ENCODE results near the gene ADCY9.
"Not testable (repeated sequence)": the region's sequence is repeated elsewhere in the genome, so short reads cannot be mapped to it uniquely, and the experiment has no call there.

The ADCY9 gene

DNA sequence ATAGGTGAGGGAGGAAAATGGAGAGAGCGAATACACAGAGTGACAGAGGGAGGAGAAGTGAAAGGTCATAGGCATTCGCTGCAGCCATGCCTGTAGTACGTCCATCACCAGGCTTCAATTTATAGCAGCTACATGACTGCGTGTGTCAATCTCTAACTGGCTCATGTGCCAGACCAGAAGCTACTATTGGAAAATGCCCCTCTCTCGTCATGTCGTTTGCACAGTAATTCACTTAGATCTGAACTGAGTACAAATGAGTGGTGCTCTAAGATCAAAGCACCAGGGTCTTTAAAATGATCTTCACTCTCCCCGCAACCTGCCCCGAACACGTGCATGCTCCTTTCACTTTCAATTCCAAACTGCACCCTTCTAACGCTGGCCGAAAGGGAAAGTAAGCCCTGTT lies 51.3 kb downstream of the ADCY9 start:
- peak; percentile 61 for DNase-seq

DNA sequence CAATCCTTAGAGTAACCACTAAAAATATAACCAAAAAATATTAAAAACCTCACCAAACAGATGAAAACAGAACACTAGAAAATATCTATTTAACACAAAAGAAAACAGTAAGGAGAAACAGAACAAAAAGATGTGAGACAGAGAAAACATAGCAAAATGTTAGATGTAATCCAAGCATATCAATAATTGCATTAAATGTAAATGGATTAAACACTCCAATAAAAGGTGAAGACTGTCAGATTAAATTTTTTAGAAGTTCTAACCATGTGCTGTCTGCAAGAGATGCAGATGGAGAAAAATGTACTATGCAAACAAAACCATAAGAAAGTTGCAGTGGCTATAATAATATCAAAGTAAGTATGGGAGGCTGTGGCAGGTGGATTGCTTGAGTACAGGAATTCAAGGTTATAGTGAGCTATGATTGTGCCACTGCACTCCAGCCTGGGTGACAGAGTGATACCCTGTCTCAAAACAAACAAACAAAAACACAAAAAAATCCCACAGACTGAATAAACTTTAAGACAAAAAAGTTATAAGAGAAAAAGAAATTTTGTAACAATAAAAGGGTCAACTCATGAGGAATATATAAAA lies 53.9 kb downstream of the ADCY9 start:
- DNase-seq = no peak

DNA sequence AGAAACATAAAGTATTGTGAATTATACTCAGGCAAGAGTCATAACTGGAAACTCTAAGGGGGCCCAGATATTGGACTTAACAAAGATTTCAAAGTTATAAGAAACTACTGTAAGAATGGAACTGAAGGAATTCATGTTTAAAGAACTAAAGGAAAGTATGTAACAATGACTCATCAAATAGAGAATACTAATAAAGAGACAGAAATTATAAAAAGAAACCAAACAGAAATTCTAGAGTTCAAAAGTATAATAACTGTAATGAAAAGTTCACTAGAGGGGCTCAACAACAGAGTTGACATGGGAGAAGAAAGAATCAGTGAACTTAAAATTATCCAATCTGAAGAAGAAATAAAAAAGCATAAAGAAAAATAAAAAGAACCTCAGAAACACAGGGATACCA lies 55.4 kb downstream of the ADCY9 start:
- DNase-seq = no peak

DNA sequence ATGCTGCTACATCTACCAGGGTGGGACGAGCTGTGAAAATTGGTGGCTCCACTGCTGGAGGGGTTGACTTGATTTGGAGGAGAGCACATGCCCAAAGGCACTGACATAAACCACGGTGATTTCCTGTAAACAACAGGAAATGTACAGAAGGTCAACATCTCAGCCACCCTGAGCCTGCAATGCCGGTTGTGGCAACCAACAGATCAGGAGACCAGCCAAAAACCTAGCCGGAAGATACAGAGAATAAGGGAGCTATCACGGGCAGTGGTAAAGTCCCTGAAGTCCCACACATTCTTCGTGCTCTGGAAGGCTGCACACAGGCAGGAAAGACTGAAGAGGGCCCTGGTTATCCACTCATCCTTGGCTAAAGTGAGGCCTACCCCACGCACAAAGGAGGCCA lies 56.2 kb downstream of the ADCY9 start:
- peak; percentile 54 for DNase-seq

DNA sequence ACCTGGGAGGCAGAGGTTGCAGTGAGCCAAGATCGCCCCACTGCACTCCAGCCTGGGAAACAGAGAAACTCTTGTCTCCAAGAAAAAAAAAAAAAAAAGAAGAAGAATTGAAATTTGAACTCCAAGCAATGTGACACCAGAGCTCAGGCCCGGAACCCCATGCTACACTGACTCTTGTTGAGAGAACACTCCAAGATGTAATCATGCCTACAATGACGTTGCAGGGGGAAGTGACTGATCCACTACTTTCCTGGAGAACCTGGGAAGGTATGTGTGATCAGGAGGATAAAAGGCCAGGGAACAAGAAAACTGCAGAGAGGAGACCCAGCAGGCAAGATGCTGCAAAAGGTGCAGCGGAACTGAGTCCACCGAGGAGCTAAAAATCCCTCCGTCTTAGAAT lies 57.9 kb downstream of the ADCY9 start:
- DNase-seq = no peak

DNA sequence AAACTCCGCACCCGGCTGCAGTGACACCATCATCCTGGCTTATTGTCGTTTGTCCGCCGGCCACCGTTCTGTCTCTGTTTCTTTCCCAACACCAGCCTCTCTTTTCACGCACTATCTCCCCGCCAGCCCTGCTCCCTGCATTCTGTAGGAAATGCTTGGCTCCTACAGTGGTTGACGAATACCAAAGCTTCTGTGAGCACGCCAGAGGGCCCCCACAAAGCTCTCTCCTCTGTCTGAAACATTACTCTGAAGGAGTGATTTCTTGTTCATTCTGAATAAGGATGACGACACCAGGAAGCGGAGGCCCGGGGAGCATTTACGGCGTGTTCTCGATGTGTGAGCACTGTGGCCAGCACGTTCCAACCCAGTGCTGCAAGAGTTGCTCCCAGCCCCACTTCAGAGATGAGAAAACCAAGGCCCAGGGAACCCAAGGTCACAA lies 58.8 kb downstream of the ADCY9 start:
- peak; percentile 33 for DNase-seq

DNA sequence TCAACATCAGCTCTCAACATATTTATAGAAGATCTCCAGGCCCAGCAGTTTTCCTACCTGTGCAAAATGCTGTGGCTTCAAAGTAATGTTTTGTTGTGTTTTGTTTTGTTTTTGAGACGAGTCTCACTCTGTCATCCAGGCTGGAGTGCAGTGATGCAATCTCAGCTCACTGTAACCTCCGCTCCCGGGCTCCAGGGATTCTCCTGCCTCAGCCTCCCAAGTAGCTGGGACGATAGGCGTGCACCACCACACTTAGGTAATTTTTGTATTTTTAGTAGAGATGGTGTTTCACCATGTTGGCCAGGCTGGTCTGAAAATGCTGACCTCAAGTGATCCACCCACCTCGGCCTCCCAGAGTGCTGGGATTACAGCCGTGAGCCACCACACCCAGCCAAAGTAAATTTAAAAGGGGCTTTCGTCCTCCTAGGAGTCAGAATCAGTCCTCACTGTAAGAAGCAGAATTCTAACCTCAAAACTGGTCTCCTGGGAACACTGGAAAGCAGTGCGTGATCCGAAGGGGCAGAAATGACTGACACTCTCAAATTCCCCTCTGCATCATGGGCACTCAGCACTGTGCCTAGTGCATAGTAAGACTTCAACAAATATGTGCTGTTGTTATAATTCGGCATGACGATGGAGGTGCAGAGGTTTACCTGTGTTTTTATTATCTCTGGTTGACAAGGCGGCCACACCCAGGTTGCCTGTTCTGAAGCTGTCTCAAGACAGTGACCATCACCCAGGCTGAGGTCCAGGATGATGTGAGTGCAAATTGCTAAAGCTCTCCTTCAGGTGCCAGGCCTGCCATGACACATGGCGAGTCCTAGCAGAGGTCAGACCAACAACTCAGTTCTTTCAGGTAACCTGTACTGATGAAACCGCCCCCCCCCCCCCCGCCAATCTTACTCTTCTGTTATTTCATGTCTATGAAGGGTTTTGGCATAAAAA lies 59.8 kb downstream of the ADCY9 start:
- peak; percentile 26 for DNase-seq

DNA sequence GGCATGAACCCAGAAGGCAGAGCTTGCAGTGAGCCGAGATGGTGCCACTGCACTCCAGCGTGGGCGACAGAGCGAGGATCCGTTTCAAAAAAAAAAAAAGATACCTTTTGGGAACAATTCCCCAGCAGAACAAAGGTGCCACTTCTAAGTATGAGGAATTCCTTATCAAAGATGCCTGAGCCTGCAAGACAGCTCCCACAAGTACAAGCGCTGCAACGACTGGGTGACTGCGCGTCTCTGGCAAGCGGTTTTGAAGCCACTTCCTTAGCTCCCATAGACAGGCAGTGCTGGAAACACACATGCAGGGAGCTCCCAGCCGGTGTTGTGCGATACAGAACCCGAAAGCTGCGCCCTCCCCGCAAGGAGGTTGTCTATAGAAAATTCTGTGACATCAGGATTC lies 60.5 kb downstream of the ADCY9 start:
- DNase-seq = peak; percentile 32

DNA sequence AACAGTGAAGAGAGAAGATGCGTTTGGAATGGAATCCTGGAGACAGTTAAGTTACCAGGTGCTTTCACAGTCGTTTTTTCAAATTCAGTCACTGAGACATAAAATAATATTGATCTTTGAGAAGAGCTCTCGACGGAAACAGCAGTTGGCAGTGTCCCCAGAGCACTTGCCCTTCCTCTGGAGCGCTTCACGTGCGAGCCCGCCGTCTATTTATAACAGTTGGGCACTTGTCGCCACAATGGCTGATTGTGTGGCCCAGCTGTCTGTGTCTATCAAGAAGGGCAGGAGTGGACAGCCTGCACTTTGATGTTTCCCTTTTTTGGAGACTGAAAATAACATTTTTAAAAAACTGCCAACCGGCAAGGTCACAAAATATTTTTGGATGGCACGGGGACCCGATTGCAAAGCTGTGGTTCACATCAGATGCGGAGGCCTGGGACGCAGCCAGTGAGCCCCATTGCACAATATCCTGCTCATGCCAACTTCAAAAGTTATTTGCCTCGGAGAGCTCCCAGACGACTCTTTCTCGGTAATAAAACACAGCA lies 62.9 kb downstream of the ADCY9 start:
- peak; percentile 35 for DNase-seq

DNA sequence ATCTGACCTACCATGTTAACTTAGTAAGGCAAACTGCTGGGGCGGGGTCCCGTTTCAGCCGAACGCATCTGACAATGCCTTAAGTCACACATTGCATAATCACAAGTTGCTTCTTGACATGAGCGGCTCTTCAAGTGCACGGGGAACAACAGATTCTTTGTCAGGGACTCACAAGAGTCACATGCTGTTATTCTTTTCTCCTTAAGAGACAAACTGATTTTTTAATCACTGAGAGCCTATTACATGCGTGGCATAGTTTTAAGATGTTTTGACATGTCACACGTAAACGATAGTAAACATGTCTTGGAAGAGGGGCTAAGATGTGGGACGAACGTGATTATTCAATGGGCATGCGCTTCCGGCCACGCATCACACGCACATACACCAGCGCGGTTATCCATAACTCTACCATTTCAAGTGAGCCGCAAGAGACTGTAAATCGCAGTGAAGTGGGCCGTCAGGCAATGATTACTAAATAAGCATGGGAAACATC lies 63.4 kb downstream of the ADCY9 start:
- no peak for DNase-seq

DNA sequence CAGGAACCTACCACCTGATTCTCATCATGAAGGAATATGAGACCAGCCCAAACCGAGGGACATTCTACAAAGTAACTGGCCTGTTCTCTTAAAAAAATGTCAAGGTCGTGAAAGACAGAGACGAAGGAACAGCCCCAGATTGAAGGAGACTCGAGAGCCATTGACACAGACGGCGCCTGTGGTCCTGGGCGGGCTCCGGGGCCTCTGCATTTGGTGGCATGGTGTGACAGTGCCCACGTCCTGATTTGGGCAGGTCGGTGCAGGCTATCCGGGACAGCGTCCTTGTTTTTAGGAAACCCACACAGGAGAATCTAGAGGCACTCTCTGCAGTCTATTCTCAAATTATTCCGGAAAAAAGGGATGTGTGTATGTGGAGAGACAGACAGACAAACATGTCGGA lies 64.1 kb downstream of the ADCY9 start:
- peak; percentile 33 for DNase-seq

DNA sequence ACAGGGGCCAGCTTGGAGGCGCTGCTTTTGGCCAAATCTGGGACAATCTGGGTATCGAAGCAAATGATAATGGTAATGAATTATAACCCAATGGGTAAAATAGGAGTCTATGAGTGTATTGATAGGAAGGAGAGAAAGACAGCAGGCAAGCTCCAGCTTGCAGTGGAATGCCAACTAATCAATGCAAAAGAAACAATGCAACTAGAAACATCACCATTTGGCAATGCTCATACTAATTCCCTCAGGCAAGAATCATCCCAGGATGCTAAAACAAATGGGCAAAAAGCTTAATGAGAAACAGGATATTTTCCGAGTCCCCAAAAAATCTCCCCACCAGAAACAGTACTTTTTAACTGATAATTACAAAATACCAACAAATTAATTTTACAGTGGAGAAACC lies 64.7 kb downstream of the ADCY9 start:
- DNase-seq = no peak

DNA sequence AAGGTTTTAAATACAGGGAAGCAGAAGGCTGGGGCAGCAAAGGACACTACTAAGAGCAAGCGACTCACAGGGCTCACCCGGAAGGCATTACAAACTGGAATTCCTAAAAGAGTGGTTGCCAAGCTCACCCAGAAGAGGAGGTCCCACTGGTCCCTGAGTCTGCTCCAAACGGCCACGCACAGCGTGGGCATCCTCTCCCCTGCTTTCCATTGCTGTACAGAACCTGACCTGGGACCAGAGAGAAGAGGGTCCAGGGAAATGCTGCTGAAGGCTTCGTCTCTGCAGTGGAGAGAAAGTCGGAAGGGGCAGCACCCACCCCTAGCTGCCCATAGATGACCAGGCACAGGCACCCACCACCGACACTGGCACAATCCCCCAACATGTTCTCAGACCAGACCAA lies 67.2 kb downstream of the ADCY9 start:
- no peak for DNase-seq

DNA sequence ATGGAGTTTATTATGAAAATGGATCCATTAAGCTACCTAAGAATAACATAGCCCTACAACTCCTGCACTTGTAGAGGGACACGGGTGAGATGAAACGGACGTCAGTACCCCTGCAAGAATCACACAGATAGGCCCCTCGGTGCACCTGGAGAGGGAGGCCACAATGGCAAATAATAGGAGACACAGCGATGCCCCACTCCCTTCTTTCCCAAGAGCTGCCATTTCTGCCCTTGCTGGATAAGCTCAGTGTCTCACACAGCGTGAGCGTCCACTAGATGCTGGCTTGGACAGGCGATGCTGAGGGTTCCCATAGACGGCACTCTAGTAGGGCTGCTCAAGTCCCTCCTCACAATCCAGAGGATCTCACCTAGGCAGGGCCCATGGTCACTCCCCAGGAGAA lies 67.8 kb downstream of the ADCY9 start:
- no peak for DNase-seq

DNA sequence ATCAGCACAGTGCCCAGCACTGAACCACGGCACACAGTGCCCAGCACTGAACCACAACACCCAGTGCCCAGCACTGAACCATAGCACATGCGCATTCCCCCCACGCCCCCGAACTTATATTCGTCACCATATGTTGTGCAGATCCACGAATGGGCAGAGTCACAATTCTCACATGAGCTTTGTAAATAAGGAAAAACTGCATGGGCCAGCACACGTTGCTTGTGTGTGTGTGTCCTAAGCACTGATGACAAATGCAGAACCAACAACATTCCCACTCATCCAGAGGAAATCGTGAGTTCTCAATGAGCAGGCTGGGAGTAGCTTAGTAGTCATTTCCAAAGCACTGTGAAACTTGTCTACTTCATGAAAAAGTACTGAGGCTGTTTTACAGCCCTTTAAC lies 70.0 kb downstream of the ADCY9 start:
- DNase-seq = no peak

DNA sequence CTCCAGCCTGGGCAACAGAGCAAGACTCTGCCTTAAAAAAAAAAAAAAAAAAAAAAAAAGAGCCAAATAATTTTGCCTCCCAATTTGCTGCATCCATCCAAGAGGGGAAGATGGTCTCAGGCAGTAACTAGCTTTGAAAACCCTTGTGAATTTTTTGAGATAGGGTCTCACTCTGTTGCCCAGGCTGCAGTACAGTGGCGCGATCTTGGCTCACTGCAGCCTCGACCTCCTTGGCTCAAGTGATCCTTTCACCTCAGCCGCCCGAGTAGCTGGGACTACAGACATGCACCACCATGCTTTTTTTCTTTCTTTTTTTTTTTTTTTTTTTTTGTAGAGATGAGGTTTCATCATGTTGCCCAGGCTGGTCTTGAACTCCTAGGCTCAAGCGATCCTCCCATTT lies 70.7 kb downstream of the ADCY9 start:
- not testable (repeated sequence) for DNase-seq

DNA sequence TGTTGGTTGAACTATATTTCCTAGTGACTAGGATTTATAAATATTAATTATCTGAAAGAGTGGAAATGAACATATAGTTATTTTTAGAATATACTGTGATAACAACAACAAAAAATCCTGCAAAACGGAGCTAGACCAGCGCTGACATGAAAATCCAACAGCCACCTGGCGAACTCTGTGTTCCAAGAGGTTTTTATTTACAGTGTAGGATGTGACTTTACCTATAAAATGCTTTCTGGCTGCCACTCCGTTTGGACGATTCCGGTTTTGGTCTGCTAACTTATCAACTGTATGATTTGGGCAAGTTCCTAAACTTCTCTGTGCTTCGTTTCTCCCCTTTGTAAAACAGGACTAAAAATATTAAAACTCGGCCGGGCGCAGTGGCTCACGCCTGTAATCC lies 73.7 kb downstream of the ADCY9 start:
- no peak for DNase-seq

DNA sequence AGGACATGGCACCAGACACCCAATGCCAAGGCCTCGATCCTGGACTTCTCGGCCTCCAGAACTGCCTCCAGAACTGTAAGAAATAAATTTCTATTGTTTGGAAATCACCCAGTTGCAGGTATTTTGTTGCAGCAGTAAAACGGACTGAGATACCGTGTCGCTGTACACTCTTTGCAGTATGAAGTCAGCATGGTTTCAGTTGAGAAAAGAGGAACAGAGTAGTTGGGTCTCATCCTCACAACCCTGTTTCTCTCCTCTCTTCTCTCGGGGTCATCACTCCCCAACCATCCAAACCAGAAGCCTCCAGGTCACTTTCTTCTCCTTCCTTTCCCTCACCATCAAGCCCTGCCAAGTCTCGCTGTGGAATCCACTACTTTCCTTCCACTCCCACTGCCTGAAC lies 77.8 kb downstream of the ADCY9 start:
- no peak for DNase-seq

DNA sequence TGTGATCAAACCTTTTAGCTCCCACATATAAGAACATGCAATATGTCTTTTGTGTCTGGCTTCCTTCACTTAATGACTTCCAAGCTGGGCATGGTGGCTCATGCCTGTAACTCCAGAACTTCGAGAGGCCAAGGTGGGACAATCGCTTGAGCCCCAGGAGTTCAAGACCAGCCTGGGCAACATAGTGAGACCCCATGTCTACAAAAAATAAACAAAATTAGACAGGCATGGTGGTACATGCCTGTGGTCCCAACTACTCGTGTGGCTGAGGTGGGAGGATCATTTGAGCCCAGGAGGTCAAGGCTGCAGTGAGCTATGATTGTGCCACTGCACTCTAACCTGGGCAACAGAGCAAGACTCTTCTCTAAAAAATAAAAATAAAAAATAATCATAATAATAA lies 79.3 kb downstream of the ADCY9 start:
- DNase-seq = not testable (repeated sequence)

DNA sequence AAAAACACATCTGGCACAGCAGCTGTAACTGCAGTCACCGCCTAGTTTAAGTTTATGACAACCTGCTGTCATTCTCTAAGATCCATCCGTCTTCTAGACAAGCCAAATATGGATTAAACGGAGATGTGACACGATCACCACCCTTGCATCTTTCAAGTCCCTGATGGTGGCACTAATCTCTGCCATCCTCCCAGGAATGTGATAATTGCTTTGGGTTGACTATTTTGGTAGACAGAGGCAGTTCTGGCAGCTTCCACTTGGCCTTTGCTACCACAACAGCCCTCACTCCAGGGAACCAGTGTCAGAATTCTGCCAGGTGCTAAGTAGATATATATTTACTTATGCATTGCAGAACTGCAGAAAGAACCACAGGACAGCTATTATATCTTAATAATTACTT lies 81.3 kb downstream of the ADCY9 start:
- no peak for DNase-seq

DNA sequence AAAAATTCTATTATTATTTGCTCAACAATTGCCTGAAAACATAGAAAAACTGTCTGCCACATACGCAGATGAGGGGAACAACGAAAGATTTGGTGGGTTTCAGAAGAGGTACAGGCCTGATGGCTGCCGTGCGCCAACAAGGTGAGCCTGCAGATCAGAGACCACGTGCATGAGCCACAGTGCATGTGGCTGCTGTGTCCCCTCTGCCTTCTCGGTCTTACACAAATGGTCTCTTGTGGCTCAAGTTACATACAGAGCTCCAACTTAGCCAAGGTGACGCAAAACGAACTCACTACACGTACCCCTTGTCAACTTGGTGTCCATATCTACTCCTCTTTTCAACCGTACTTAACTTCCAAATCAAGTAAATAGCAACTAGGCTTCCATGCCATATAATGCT lies 82.3 kb downstream of the ADCY9 start:
- no peak for DNase-seq

DNA sequence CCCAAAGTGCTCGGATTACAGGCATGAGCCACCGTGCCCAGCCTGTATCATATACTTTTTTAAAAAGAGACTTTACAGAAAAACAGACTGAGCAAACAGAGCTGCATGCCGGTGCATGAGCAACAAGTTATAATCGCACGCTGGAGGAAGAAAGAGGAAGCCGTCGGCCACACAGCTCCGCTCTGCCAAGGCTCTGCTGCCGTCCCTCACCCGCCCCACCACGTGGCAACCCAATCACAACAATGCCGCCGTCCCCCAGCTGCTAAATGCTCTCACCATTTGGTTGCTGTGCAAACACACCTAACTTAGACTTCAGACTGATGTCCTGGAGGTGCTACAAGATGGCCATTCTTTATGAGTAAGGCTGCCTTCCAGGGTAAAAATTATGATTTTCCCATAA lies 83.5 kb downstream of the ADCY9 start:
- DNase-seq = peak; percentile 60

DNA sequence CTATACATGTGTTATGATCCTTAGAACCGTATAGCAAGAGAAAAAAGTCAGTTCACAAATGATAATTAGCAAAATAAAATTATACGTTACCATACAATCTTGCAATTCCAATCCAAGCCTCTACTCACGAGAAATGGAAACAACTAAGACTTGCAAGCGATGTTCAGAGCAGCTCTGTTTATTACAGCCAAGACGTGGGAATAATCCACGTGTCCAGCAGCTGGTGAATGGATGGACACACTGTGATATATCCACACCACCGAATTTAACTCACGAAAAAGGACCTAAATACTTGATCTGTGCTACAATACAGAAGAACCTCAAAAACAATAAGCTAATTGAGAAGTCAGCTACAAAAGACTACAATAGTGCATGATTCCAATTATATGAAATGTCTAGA lies 88.1 kb downstream of the ADCY9 start:
- DNase-seq = no peak

DNA sequence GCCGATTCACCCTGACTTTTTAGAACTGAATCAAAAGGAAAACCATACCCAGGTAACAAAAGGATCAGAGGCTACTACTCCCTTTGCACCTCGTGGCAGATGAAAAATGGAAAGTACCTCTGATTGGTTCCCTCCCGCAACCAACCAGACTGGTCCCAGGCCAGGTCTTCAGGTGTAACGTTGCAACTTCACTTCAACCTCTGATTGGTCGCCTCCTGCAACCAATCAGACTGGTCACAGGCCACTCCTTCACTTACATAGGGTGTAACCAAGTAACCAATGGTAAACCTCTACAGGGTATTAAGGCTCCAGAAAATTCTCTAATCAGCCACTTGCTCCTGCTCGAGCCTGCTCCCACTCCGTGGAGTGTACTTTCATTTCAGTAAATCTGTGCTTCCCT lies 89.4 kb downstream of the ADCY9 start:
- DNase-seq = no peak
